GM10266 (cell line): ENCODE measurements around the gene CBFA2T2.

ENCODE experiments used
- DNase-seq: peaks from one replicate; pipeline ENCODE4 v3.0.0; 2012; ENCODE audit errors: extremely low spot score
- TF ChIP-seq, protein P1 (sequence below): IDR thresholded peaks from 2 replicates; pipeline ENCODE4 v1.5.1; 2012; ENCODE audit warnings: mild to moderate bottlenecking, low read depth; ENCODE audit not compliant: control insufficient read depth, insufficient read depth; ENCODE audit errors: missing control alignments

CBFA2T2 gene

DNA sequence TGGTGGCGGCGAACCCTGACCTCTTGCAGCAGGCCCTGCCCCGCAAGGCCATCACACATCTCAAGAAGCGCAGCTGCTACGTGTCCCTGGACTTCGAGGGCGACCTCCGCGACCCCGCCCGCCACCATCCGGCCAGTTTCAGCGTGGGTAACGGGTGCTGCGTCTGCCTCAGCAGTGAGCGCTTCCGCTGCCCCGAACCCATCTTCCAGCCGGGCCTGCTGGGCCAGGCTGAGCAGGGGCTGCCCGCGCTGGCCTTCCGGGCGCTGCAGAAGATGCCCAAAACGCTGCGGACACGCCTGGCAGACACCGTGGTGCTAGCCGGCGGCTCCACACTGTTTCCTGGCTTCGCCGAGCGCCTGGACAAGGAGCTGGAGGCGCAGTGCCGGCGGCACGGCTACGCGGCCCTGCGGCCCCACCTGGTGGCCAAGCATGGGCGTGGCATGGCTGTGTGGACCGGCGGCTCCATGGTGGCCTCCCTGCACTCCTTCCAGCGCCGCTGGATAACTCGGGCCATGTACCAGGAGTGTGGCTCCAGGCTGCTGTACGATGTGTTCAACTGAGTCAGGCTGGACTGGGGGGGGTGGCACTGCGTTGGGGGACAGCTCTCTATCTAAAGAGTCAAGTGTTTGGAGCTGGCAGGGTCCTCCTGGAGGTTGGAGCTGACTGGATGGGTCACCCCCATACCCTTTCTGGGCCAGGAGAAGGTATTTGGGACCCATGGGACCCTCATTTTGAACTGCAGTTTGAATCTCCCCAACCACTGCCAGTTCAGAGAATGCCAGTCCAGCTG is 178.0 kb downstream of the CBFA2T2 start:
- TF ChIP-seq, protein P1, sequence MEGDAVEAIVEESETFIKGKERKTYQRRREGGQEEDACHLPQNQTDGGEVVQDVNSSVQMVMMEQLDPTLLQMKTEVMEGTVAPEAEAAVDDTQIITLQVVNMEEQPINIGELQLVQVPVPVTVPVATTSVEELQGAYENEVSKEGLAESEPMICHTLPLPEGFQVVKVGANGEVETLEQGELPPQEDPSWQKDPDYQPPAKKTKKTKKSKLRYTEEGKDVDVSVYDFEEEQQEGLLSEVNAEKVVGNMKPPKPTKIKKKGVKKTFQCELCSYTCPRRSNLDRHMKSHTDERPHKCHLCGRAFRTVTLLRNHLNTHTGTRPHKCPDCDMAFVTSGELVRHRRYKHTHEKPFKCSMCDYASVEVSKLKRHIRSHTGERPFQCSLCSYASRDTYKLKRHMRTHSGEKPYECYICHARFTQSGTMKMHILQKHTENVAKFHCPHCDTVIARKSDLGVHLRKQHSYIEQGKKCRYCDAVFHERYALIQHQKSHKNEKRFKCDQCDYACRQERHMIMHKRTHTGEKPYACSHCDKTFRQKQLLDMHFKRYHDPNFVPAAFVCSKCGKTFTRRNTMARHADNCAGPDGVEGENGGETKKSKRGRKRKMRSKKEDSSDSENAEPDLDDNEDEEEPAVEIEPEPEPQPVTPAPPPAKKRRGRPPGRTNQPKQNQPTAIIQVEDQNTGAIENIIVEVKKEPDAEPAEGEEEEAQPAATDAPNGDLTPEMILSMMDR: peak; percentile 99
- DNase-seq: peak; percentile 91

DNA sequence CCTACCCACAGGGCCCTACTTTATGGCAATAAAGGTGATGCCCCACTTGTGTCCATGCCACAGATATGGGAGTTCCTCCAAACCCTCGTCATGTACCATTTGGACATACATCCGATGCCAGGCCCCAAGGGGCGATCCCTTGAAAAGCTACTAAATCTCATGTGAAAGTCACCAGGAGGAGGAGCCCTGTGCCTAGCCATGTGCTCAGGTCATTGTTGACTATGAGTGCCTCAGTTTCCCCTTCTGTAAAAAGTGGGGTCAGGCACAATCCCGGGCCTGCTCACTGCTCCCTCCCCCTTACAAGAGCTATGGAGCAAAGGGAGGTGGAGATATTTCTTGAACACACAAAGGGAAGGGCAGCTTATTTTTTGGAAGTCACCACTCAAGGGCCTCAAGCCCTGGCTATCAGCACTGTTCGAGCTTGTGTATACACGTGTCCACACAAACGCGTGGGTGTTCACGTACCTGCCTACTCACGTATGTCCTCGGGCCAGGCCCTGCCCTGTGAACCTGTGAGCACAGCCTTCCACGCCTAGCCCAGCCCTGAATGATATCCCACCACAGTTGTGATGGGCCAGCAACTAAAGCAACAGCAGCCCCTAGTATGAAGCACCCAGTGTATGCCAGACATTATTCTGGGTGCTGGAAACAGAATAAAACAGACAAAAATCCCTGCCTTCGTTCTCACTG is 178.7 kb downstream of the CBFA2T2 start:
- no peak for DNase-seq
- TF ChIP-seq, protein P1: no peak

DNA sequence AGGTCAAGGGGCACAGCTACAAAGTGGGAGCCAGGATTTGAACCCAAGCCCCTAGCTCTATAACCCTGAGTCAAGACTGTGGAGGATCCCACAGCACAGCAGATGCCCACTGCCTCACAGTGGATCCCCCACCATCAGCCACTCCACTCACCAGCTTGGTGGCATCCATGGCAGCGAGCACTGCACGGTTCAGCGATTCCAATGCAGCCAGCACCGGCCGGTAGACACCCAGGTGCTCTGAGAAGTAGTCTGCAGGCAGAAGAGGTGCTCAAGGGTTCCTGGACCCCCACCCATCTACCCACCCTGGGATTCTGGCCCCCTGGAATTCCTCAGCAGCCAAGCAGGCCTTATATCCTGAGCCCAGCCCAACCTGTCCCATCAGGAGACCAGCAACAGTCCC is 179.3 kb downstream of the CBFA2T2 start:
- no peak for DNase-seq
- TF ChIP-seq, protein P1: no peak

DNA sequence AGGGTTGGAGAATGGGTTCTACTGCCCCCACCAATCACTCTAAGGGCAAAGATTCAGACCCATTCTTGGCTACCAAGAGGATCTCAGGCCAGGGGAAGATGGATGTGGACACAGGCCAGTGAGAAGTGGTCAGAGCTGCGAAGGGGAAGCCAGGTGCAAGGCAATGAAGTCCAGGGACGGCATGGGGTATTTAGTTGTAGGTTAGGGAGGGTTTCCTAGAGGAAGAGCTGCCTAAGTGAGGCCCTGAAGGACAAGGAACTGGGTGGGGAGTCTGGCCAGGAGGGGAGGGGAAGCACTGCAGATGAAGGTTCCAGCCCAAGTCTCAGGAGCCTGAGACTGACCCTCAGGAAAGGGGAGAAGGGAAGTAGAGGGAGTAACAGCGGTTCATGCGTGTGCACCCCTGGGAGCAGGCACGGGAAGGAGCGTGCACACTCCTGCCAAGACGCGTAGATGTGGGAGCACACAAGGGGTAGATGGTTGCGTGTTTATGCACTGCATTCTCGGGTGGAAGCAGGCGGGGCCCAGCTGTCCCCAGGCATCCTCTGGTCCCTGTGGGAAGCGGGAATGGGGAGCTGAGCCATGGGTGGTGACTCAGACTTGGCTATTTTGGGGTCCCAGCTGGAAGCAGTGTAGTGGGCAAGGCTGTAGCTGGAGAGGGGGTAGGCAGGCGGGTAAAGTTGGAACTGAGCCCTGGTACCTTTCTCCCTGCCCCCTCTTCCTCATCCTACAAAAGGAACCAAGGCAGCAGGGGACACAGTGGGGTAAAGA is 180.2 kb downstream of the CBFA2T2 start:
- TF ChIP-seq, protein P1: no peak
- no peak for DNase-seq

DNA sequence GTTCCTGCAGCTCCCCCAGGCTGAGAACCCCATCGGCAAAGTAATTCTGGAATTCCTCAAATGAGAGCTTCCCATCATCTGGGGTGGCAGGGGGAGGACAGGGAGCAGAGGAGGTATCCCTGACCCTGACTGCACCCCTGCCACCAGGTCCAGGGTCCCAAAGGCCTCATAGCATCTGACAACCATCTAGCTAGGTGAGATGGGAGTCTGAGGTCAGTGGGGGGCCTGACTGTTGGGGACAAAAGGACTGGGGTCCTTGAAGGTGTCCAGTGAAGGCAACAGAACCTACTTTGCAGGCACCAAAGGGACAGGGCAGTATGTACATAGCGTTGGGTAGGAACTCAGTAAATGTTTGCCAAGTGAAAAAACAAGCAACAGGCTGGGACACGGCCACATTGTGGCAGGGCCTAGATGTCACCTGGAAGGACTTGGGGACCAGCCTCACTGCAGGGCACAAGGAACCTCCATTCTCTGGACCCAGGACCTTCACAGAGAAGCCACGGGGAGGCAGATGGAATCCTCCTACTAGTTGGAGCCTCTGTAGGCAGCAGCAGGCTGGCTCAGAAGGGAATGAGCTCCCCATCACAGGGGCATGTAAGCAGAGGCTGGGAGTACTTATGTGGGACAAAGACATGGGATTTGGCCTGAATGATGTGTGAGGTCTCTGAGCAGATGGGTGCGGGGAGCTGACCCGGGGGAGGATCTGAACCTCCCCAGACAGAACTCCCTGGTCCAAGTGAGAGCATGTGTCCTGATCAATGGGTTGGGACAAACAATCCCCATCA is 181.0 kb downstream of the CBFA2T2 start:
- TF ChIP-seq, protein P1: no peak
- DNase-seq: no peak

DNA sequence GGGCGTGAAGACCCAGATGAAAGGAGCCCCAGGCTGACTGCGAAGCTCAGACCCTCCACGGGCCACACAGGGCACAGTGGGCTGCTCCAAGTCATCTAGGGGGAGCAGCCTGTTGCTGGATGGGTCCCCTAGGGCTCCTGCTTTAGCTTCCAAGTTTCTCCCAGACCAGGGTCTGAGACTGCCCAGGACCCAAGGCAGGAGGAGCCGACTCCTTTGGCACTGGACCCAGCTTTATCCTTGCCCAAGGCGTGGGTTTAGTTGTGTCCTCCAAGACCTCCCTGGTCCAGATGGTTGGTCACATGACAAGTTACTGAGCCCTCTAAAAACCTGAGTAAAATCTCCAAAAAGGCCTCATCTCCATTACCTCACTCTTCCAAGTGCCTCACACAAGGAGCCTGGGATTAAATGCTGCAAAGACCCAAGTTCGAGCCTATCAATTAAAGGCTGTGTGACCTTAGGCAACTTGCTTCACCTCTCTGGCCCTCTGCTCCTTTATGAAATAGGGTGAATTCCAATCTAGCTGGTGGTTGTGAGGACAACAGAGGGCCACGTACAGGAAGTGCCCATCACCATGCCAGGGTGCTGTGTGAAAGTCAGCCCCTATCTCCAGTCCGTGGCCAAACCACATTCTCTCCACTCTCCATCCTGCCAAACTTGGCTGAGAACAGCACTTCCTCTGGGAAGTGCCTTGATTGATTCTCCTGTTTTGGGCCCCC is 181.8 kb downstream of the CBFA2T2 start:
- no peak for DNase-seq
- TF ChIP-seq, protein P1: no peak
